SK-N-SH (cell line): ENCODE results near the gene TCL1A.

Experiments
- EP300 ChIP-seq, 2 experiments: IDR thresholded peaks; 2 replicates each; pipeline versions ENCODE4 v1.4.0 to v1.6.1; 2012; ENCODE audit warnings: borderline replicate concordance in 1 of 2, low read depth in 1 of 2, low read length in 1 of 2
- POLR2AphosphoS5 ChIP-seq: IDR thresholded peaks from 2 replicates; pipeline ENCODE4 v1.6.1; 2012; ENCODE audit warnings: low read depth, low read length
- TCF12 ChIP-seq: IDR thresholded peaks from 2 replicates; pipeline ENCODE4 v1.4.0; 2012
- TF ChIP-seq, protein P1 (sequence below): fragments of 200-600 bp; sonication (generic); IDR thresholded peaks from 2 replicates; pipeline ENCODE4 v1.6.1; 2017; ENCODE audit warnings: antibody characterized with exemption, mild to moderate bottlenecking, moderate library complexity
- TF ChIP-seq, protein P2 (sequence below): IDR thresholded peaks from 2 replicates; pipeline ENCODE4 v1.4.0; 2012; ENCODE audit warnings: low read depth, borderline replicate concordance

DNA sequence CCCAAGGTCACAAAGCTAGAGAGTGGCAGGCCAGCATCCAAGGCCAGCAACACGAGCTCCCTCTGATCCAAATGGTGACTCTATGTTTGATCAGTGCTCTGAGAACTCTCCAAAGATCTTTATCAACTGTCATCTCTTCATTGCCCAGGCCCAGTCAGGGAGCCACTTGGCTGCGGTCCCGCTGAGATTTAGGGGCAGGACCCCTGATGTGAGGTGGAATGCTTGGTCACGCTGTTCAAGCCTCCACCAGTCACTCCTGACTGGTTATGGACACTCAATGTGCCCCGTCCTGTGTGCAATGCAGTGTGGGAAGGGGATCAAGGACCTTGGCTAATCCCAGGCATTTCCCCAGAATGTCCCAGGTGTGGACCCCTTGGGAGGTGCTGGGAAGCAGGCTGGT lies 47.5 kb downstream of the TCL1A start:
- TF ChIP-seq, protein P1, sequence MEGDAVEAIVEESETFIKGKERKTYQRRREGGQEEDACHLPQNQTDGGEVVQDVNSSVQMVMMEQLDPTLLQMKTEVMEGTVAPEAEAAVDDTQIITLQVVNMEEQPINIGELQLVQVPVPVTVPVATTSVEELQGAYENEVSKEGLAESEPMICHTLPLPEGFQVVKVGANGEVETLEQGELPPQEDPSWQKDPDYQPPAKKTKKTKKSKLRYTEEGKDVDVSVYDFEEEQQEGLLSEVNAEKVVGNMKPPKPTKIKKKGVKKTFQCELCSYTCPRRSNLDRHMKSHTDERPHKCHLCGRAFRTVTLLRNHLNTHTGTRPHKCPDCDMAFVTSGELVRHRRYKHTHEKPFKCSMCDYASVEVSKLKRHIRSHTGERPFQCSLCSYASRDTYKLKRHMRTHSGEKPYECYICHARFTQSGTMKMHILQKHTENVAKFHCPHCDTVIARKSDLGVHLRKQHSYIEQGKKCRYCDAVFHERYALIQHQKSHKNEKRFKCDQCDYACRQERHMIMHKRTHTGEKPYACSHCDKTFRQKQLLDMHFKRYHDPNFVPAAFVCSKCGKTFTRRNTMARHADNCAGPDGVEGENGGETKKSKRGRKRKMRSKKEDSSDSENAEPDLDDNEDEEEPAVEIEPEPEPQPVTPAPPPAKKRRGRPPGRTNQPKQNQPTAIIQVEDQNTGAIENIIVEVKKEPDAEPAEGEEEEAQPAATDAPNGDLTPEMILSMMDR = no peak
- TF ChIP-seq EP300 (IDR thresholded peaks at IDR 0.05; ENCODE audit: borderline replicate concordance in 1 of 2, low read depth in 1 of 2, low read length in 1 of 2) (no peak), POLR2AphosphoS5 (no peak), TCF12 (no peak)
- TF ChIP-seq, protein P2, sequence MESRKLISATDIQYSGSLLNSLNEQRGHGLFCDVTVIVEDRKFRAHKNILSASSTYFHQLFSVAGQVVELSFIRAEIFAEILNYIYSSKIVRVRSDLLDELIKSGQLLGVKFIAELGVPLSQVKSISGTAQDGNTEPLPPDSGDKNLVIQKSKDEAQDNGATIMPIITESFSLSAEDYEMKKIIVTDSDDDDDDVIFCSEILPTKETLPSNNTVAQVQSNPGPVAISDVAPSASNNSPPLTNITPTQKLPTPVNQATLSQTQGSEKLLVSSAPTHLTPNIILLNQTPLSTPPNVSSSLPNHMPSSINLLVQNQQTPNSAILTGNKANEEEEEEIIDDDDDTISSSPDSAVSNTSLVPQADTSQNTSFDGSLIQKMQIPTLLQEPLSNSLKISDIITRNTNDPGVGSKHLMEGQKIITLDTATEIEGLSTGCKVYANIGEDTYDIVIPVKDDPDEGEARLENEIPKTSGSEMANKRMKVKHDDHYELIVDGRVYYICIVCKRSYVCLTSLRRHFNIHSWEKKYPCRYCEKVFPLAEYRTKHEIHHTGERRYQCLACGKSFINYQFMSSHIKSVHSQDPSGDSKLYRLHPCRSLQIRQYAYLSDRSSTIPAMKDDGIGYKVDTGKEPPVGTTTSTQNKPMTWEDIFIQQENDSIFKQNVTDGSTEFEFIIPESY = no peak
